GM21360 (cell line): ENCODE data around the gene NNAT.

Experiments
- ATAC-seq: cut with Tn5 transposase; IDR thresholded peaks from one replicate; pipeline ENCODE4 v1.9.1; 2021; ENCODE audit warnings: mild to moderate bottlenecking, moderate library complexity; ENCODE audit not compliant: unreplicated experiment

Gene NNAT

DNA sequence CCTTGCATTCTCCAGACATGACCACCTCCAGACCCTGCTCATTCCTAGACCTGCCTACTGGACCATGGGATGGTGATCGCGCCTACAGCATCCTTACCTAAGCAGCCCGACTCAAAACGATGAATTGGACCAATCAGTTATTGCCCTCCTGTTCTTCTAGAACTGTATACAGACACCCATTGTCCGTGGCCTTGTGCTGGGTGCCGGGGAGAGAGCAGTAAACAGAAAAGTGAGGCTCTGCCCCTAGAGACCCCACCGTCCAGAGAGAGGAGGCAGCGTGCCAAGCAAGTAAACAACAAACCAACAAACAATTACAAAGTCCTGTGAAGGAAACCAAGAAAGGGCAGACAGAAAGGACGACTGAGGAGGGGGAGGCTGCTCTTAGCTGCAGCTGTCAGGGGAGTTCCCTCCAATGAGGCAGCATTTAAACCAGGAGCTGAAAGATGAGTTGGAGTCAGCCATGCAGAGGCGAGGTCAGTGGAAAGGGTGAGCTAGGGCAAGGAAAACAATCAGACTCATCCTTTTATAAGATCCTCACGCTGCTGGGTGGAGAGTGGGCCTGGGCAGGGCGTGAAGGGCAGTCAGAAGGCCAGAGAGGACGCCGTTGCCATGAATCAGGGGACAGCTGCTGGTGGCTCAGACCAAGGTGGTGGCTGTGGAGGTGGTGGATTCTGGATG, 44.2 kb downstream of the NNAT start:
- no peak for ATAC-seq

DNA sequence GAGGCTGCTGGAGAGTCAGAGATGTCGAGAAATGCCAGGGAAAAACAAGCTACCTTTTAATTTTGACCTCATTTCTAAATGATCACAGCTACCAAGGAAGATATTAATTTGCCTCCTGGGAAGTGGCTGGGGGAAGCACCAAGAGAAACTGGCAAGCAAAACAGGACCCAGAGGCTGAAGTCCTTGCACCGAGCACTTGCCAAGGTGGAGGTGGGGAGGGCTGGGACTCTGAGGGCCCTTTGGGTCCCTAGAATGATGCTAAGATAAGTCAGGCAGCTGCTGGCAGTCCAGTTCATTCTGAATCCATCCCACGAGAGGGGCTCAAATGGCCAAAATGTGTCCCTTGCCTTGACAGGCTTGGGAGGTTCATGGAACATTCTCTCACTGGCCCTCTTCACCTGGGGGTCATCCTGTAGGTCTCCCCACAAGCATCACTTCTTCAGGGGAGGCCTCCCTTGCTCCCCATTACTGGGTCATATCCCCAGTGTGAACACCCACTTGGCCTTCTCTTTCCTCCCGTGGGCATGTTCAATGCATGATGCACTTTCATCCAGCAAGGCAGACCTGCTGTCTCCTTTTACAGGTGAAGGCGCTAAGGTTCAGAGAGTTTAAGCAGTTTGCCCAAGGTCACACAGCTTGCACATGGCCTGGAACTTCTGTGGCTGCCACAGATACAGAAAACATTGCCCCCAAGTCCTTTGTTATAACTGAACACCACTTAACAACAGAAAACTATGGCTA, 45.7 kb downstream of the NNAT start:
- ATAC-seq, result no peak

DNA sequence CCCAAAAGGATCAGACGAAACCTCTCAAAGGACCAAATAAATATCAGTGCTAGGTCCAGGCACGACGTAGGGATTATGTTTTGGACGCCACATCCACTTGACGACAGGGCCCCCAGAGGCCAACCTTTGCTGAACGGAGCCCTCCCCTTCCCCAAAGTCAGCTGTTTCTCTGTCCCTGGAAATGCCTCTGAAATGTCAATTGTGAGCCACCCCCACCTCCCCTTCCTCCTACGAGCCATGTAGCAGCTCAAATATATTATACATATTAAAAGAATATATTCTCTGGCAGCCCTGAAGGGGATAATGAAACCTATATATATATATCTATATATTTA, 46.2 kb downstream of the NNAT start:
- no peak for ATAC-seq

DNA sequence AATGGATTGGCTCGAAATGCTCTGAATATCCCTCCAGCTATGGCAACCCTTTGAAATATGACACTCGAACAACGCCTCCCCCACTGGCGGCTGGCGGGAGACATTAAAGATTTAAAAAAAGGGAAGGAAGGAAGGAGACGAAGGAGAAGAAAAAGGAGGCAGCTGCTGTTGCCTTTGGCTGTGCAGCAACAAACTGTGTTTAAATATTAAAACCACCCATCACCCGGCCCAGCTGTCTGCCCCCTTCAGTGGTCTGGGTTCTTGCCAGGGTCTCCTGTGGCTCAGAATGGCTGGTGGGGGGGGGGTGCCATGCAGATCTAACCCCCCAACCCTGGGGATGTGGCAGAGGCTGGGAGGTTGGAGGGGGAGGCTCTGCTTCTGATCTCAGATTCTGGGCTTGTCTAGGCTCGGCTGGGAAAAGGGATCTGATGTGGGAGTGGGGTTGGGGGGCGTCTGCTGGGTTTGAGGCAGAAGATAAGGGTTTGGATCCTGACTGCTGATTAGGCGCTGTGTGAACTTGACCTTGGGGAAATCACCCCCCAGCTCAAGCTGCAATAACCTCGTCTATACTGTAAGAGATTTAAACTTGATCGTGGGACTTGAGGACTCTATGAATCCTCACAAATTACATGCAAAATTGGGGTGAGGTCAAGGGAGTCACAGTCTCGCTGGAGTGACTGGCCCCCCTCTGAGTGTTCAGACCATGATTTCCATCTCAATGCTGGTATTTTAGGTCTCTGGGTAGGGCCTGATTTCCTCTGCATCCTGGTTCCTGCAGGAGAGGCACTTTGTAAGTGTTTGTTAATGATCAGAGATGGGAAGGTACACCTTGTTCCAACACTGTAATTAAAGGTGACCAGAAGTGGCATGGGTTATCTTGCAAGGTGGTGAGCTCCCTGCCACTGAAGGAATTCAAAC, 46.9 kb downstream of the NNAT start:
- no peak for ATAC-seq

DNA sequence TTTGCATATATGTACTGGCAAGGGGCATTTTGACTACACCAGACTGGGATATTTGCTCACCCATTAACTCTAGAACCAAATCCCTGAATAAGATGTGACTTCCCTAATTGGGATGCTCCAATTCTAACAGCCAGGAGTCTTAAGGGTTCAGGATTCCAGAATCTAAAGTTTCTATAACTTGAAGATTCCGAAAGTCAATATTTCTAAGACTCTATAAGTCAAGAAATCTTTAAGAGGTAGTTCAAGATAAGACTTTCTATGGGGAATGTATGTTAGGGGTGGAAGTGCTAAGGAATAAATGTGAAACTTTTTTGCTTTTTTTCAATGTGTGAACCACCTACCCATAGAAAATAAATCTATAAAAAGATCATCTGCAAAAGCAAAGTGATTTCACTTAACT, 49.4 kb downstream of the NNAT start:
- ATAC-seq, result no peak

DNA sequence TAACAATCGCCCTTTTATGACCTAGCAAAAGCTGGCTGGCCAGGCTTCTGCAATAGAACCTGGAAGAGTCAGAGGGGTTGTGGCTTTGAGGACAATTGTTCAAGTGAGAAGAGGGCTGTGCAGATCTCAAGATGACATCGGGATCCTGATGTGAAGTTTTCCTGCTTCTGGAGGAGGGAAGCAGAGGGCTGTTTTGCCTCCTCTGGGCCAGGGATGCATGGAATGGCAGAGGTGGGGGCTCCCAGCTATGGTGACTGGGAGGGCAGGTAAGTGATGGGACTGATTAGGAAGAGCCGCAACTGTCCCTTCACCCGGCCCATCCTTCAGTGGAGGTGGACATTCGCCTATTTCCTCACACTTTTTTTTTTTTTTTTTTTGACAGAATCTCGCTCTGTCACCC, 50.0 kb downstream of the NNAT start:
- no peak for ATAC-seq
